Measurements from ENCODE around the gene VPS16.

DNA sequence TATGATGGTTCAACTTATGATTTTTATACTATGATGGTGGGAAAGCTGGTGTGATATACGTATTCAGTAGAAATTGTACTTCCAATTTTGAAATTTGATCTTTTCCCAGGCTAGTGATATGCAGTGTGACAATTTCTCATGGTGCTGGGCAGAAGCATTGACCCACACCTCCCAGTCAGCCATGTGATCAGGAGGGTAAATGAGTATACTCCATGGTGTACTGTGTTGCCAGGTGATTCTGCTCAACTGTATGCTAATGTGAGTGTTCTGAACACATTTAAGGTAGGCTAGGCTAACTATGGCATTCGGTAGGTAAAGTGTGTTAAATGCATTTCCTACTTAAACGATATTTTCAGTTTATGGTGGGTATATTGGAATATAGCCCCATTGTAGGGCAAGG is 51.8 kb downstream of the VPS16 start:
- TF ChIP-seq TBP (CRISPR knock-in tag; IDR thresholded peaks at IDR 0.05) = no peak
- TF ChIP-seq ZNF230 (CRISPR knock-in tag; IDR thresholded peaks at IDR 0.05) = no peak
- TF ChIP-seq, protein P1, sequence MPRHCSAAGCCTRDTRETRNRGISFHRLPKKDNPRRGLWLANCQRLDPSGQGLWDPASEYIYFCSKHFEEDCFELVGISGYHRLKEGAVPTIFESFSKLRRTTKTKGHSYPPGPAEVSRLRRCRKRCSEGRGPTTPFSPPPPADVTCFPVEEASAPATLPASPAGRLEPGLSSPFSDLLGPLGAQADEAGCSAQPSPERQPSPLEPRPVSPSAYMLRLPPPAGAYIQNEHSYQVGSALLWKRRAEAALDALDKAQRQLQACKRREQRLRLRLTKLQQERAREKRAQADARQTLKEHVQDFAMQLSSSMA (CRISPR knock-in tag; IDR thresholded peaks at IDR 0.05) = no peak
- TF ChIP-seq BRCA1 (CRISPR knock-in tag; IDR thresholded peaks at IDR 0.05) = no peak
- TF ChIP-seq, protein P2, sequence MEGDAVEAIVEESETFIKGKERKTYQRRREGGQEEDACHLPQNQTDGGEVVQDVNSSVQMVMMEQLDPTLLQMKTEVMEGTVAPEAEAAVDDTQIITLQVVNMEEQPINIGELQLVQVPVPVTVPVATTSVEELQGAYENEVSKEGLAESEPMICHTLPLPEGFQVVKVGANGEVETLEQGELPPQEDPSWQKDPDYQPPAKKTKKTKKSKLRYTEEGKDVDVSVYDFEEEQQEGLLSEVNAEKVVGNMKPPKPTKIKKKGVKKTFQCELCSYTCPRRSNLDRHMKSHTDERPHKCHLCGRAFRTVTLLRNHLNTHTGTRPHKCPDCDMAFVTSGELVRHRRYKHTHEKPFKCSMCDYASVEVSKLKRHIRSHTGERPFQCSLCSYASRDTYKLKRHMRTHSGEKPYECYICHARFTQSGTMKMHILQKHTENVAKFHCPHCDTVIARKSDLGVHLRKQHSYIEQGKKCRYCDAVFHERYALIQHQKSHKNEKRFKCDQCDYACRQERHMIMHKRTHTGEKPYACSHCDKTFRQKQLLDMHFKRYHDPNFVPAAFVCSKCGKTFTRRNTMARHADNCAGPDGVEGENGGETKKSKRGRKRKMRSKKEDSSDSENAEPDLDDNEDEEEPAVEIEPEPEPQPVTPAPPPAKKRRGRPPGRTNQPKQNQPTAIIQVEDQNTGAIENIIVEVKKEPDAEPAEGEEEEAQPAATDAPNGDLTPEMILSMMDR (CRISPR knock-in tag; IDR thresholded peaks at IDR 0.05) = no peak

Measured in HepG2 (cell line).